GM21367 (cell line): ENCODE measurements around the gene KCNIP2.
"Not testable (repeated sequence)": the region's sequence is repeated elsewhere in the genome, so short reads cannot be mapped to it uniquely, and the experiment has no call there.

Source experiments
- ATAC-seq: cut with Tn5 transposase; IDR thresholded peaks from one replicate; pipeline ENCODE4 v1.9.1; 2021; ENCODE audit not compliant: unreplicated experiment

Gene KCNIP2

DNA sequence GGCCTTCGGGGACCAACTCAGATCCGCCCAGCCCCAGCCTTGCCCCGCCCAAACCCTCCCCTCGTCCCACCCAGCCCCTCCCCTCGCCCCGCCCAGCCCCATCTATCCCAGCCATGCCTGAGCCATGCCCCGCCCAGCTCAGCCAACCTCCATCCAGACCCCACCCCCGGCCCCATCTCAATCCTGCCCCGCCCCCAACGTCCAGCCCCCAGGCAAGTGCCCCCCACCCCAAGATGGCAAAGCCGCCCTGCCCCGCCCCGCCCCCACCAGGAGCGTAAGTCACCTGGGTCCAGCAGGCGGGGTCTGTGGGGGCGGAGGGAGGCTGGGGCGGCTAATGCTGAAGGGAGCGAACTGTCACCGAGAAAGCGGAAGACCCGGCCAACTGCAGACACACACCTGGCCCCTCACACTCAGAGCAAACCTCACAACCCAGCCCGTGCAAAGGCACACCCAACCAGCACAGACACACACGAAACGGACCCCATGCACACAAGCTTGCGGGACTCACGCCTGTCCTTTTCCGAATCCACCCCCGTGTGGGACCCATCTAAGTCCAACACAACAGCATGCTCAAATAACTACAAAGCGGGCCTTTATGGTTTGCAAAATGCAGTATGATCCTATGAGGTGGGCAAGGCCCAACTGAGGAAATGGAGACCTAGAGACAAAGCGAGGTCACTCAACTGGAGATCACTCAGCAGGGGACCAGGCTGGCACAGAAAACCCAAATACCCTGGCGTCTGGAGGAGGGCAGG is 13.9 kb downstream of the KCNIP2 start:
- no peak for ATAC-seq

- no peak for ATAC-seq
Observed at GRCh38 chr10:101828766-101829551, 14.6 kb downstream of the KCNIP2 start.

- ATAC-seq = no peak
Observed at GRCh38 chr10:101827919-101828600, 15.5 kb downstream of the KCNIP2 start.

GRCh38 chr10:101826852-101827434 is 16.7 kb downstream of the KCNIP2 start:
- ATAC-seq = no peak

GRCh38 chr10:101824736-101825135 is 18.9 kb downstream of the KCNIP2 start:
- ATAC-seq = no peak

GRCh38 chr10:101818872-101819633 is 24.5 kb downstream of the KCNIP2 start:
- peak; percentile 21 for ATAC-seq

- ATAC-seq = peak; percentile 79
Observed at GRCh38 chr10:101818119-101818871, 25.3 kb downstream of the KCNIP2 start, which contains the start of gene OGA. Gene OGA, minus strand, starts transcription at chr10:101818444. Its CDS starts 422 bp downstream, at chr10:101818022.

DNA sequence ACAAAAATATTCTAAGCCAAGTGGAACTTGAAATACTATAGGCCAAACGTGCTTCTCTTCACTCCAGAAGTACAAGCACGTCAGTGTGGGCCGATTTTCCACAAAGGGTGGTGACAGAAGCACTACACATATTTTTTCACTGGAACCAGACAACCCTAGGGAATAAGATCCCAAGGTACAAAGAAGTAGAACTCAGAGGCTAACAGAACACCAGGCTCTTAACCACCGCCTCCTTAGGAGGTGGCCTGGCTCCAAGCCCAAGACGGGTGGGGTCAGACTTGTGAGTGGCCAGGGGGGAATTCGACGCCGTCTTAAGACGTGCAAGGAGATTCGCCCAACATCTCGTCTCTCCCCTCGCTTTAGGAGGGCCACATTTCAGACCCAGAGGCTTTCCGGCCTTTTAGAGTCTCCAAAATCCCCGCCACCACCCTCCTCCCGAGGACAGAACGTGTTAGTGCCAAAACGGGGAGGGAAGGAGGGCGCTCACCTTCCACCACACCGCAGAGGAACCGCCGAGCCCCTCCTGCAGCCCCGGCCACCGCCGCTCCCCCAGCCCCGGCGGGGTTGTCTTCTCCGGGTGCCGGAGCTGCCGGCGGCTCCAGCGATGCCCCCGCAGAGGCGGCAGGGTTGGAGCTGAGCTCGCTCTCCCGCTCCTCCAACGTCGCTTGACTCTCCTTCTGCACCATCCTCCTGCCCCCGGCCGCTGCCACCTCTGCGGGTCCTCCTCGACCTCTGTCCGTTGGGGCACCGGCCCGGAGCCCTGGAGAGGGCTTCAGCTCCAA is 26.1 kb downstream of the KCNIP2 start:
- ATAC-seq = no peak

- no peak for ATAC-seq
Observed at GRCh38 chr10:101816913-101817336, 26.7 kb downstream of the KCNIP2 start.

- ATAC-seq = no peak
Observed at GRCh38 chr10:101816376-101816775, 27.2 kb downstream of the KCNIP2 start.

- ATAC-seq = no peak
Observed at GRCh38 chr10:101814466-101815071, 29.0 kb downstream of the KCNIP2 start.

GRCh38 chr10:101812606-101813005 is 31.0 kb downstream of the KCNIP2 start:
- ATAC-seq = no peak

DNA sequence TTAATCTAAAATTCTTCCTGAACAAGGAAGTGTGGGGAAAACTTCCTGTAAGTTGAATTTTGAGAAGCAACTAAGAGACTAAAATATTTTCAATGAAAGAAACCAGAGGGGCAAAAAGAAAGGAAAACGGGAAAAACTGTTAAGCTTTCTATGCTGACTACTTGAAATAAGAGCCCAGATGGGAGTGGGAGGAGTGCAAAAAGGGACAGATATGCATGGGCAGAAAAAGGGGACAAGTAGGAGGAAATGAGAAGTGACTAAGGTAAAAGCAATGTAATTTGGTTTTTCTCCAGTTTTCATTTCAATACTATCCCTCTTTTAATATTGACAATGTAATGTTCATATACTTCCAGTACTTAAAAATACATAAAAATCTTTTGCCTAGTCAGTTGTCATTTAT is 36.4 kb downstream of the KCNIP2 start:
- ATAC-seq = no peak

DNA sequence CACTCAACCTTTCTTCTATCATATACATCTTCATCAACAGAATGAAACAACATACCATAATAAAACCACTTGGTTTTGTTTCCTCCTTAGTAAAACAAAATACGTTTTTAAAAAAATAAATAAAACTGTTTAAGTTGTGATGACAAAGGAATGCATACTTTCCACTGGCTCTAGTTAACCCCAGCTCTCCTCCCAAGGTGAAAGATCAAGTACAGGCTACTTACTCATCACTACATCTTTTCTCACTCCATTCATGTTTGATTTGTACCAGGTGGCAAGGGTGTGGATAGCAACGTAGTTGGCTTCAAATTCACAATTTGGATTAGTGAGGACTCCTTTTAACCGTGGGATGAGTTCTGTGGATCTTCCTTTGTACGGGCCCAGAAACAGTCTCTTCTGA is 40.1 kb downstream of the KCNIP2 start:
- ATAC-seq = no peak

DNA sequence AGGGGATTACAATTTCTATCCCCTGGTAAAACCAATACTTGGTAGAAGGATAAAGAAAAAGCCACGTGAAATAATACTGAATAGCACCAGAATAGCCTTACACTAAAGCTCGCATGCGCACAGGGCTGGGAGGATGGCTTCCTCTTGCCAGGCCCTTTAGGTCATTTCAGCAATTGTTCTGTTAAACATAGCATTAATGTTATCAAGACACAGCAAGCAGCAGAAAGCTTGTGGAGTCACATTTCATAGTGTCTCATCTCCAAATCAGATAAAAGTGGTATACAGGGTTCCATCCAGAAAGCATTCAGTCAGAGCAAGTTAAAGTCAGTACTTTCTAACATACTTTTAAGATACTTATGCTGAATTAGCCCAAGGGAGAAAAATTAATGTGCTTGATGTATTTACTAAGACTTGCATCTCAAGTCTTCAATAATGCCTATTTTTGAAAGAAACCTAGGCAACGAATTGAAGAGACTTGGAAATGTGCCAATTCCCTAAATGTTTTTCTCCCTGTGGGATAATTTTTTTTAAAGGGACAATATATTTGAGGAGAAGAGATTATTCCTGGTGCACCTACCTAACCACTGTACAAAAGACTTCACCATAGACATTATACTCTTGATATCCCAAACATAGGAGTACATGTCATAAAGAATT is 46.1 kb downstream of the KCNIP2 start:
- no peak for ATAC-seq

DNA sequence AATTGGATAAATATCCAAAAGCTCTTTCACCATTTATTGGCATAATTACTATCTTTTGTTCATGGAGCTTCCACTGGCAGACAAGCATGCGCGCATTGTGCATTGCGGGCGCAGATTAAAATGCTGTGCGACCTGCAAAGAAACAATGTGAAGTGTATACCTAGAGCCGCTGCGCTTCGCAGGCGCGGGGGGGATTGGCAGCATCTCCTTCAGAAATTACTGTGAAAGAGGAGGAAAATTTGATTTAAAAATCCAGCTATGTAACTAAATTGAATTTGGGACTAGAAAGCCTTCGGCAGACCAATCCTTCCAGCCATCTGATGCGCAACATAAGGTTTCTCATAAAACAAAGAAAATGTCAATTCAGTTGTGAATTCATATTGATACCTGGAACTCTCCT is 50.1 kb downstream of the KCNIP2 start:
- no peak for ATAC-seq

- ATAC-seq = no peak
Observed at GRCh38 chr10:101789686-101790085, 53.9 kb downstream of the KCNIP2 start.

DNA sequence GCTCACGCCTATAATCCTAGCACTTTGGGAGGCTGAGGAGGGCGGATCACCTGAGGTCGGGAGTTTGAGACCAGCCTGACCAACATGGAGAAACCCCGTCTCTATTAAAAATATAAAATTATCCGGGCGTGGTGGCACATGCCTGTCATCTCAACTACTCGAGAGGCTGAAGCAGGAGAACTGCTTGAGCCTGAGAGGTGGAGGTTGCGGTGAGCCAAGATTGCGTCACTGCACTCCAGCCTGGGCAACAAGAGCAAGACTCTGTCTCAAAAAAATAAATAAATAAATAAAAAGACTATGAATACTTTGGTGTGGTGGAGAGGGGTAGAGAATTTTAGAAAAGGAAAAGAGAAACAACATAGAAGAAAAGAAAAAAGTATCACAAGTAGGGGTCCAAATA is 54.4 kb downstream of the KCNIP2 start:
- ATAC-seq = not testable (repeated sequence)
